Measurements from ENCODE around the gene TMEM38B.

The TMEM38B gene

GRCh38 chr9:105694848-105695581 is 674 bp downstream of the TMEM38B start:
- DNase-seq (ENCODE audit: low read depth, low spot score) = peak; percentile 41
- peak overlapping the region; percentile 75 for H3K4me3 ChIP-seq (ENCODE audit: low read depth, low read length)
- in situ Hi-C loops (cut with HindIII; ENCODE audit: low sequenced_read_pairs) = no loop called here
- TF ChIP-seq CTCF (IDR thresholded peaks at IDR 0.05; ENCODE audit: low read depth, low read length) = no peak

- in situ Hi-C loops (cut with HindIII; ENCODE audit: low sequenced_read_pairs) = no loop called here
- no peak for TF ChIP-seq CTCF (IDR thresholded peaks at IDR 0.05; ENCODE audit: low read depth, low read length)
- no peak overlapping the region for H3K4me3 ChIP-seq (ENCODE audit: low read depth, low read length)
- DNase-seq (ENCODE audit: low read depth, low spot score) = no peak
Measured at GRCh38 chr9:105696219-105696793, 2.0 kb downstream of the TMEM38B start.

- no peak for TF ChIP-seq CTCF (IDR thresholded peaks at IDR 0.05; ENCODE audit: low read depth, low read length)
Measured at GRCh38 chr9:105697871-105698270, 3.5 kb downstream of the TMEM38B start.

GRCh38 chr9:105698348-105698870 is 4.1 kb downstream of the TMEM38B start:
- no peak overlapping the region for H3K4me3 ChIP-seq (ENCODE audit: low read depth, low read length)
- no peak for TF ChIP-seq CTCF (IDR thresholded peaks at IDR 0.05; ENCODE audit: low read depth, low read length)
- in situ Hi-C loops (cut with HindIII; ENCODE audit: low sequenced_read_pairs) = no loop called here
- DNase-seq (ENCODE audit: low read depth, low spot score) = no peak

More at GRCh38 chr9:105697871-105698270, 3.5 kb downstream of the TMEM38B start:
- no peak overlapping the region for H3K4me3 ChIP-seq (ENCODE audit: low read depth, low read length)
- DNase-seq (ENCODE audit: low read depth, low spot score) = peak; percentile 15
- in situ Hi-C loops (cut with HindIII; ENCODE audit: low sequenced_read_pairs) = no loop called here

GRCh38 chr9:105700668-105701067 is 6.3 kb downstream of the TMEM38B start:
- TF ChIP-seq CTCF (IDR thresholded peaks at IDR 0.05; ENCODE audit: low read depth, low read length) = no peak
- in situ Hi-C loops (cut with HindIII; ENCODE audit: low sequenced_read_pairs) = no loop called here
- no peak overlapping the region for H3K4me3 ChIP-seq (ENCODE audit: low read depth, low read length)
- DNase-seq (ENCODE audit: low read depth, low spot score) = no peak

GRCh38 chr9:105701145-105701544 is 6.8 kb downstream of the TMEM38B start:
- in situ Hi-C loops (cut with HindIII; ENCODE audit: low sequenced_read_pairs) = no loop called here
- TF ChIP-seq CTCF (IDR thresholded peaks at IDR 0.05; ENCODE audit: low read depth, low read length) = no peak

More at GRCh38 chr9:105701145-105701544, 6.8 kb downstream of the TMEM38B start:
- no peak overlapping the region for H3K4me3 ChIP-seq (ENCODE audit: low read depth, low read length)
- no peak for DNase-seq (ENCODE audit: low read depth, low spot score)
